Endothelial cell of umbilical vein (primary cell): ENCODE data around the gene XXYLT1. TPM values are rescaled to one million over a fixed set of nuclear protein-coding genes. Genes with fewer than 3 reads are reported as not detected.

ENCODE experiments used
- BruUV-seq: library from RNA; stranded (reverse); fragments of 400-500 nt; replicated peaks from 2 replicates; lab custom pipeline; 2021; lab: Mats Ljungman, UMichigan
- CTCF ChIA-PET: fragments of 300-600, 350-600 bp; sonication (Branson Sonifier 250); formaldehyde crosslinking; loops from one replicate; lab custom pipeline; 2021; ENCODE audit warnings: antibody characterized with exemption, inconsistent platforms; lab: Charles Lee
- POLR2A ChIA-PET: fragments of 300-600, 350-600 bp; sonication (Branson Sonifier 250); formaldehyde crosslinking; loops from one replicate; lab custom pipeline; 2021; ENCODE audit warnings: antibody characterized with exemption, inconsistent platforms; lab: Charles Lee
- DNase-seq: peaks from one replicate; pipeline ENCODE4 v3.0.0-alpha.2; 2011; ENCODE audit warnings: low read depth, low spot score
- FAIRE-seq: peaks from 2 replicates; lab custom pipeline; 2011; peaks lifted over from hg19 to GRCh38; lab: Jason Lieb, UNC
- H2AFZ ChIP-seq: 2 replicates; pipeline ENCODE4 v1.6.0; 2012; ENCODE audit warnings: low read depth, low read length, control low read depth, inconsistent platforms
- H3K27ac ChIP-seq: 2 replicates; pipeline ENCODE4 v1.5.1; 2011; ENCODE audit warnings: low read depth, mild to moderate bottlenecking, control low read depth, low read length, moderate library complexity; ENCODE audit not compliant: insufficient read depth
- H3K27me3 ChIP-seq, 2 experiments: 2 replicates each; pipeline versions ENCODE4 v1.6.0 to v1.6.1; 2011; ENCODE audit warnings: low read length in 2 of 2, mixed read lengths in 1 of 2; ENCODE audit not compliant: control insufficient read depth in 2 of 2, insufficient read depth in 2 of 2
- H3K36me3 ChIP-seq, 2 experiments: 2 replicates in 1 of 2; 3 replicates in 1 of 2; pipeline ENCODE4 v1.5.1; 2011; ENCODE audit warnings: low read length in 2 of 2, mild to moderate bottlenecking in 1 of 2, moderate library complexity in 1 of 2; ENCODE audit not compliant: control insufficient read depth in 2 of 2, insufficient read depth in 2 of 2; ENCODE audit errors: extremely low read depth in 1 of 2
- H3K4me1 ChIP-seq: 3 replicates; pipeline ENCODE4 v1.5.1; 2011; ENCODE audit warnings: mild to moderate bottlenecking, low read length; ENCODE audit not compliant: control insufficient read depth, insufficient read depth; ENCODE audit errors: extremely low read depth
- H3K4me2 ChIP-seq: 2 replicates; pipeline ENCODE4 v1.6.1; 2011; ENCODE audit warnings: low read length, control low read depth, mixed read lengths; ENCODE audit not compliant: insufficient read depth
- H3K4me3 ChIP-seq, 3 experiments: fragments of 200-600 bp in 1 of 3; sonication (generic), shearing (Covaris generic) in 1 of 3; replicated peaks in 1 of 3; 2 replicates each; pipeline ENCODE4 v1.5.1; 2011 to 2016; ENCODE audit warnings: control low read depth in 3 of 3, low read length in 3 of 3, mild to moderate bottlenecking in 2 of 3, inconsistent platforms in 1 of 3, low read depth in 1 of 3, moderate library complexity in 1 of 3; ENCODE audit not compliant: insufficient read depth in 1 of 3
- H3K79me2 ChIP-seq: 2 replicates; pipeline ENCODE4 v1.6.0; 2012; ENCODE audit warnings: low read length, inconsistent platforms; ENCODE audit not compliant: control insufficient read depth, insufficient read depth
- H3K9ac ChIP-seq: replicated peaks from 2 replicates; pipeline ENCODE3; 2011; ENCODE audit warnings: low read length, control low read depth; ENCODE audit not compliant: insufficient read depth; ENCODE audit errors: extremely low read depth
- H3K9me1 ChIP-seq: replicated peaks from 3 replicates; pipeline ENCODE4 v1.6.0; 2011; ENCODE audit warnings: mild to moderate bottlenecking, low read length; ENCODE audit not compliant: control insufficient read depth, insufficient read depth; ENCODE audit errors: extremely low read depth
- H3K9me3 ChIP-seq: replicated peaks from 2 replicates; pipeline ENCODE4 v1.5.1; 2012; ENCODE audit warnings: low read length, inconsistent platforms; ENCODE audit not compliant: control insufficient read depth, insufficient read depth
- H4K20me1 ChIP-seq: replicated peaks from 2 replicates; pipeline ENCODE3; 2011; ENCODE audit warnings: mild to moderate bottlenecking, low read length; ENCODE audit not compliant: control insufficient read depth, insufficient read depth; ENCODE audit errors: extremely low read depth
- EZH2 ChIP-seq: IDR thresholded peaks from 2 replicates; pipeline ENCODE4 v1.6.1; 2012; ENCODE audit warnings: borderline replicate concordance, low read depth, mild to moderate bottlenecking, moderate library complexity, low read length, inconsistent platforms; ENCODE audit not compliant: severe bottlenecking
- FOS ChIP-seq: IDR thresholded peaks from 2 replicates; pipeline ENCODE4 v1.6.1; 2011; ENCODE audit warnings: mild to moderate bottlenecking, low read length, moderate library complexity, borderline replicate concordance; ENCODE audit not compliant: insufficient read depth
- GATA2 ChIP-seq: IDR thresholded peaks from 2 replicates; pipeline ENCODE4 v1.7.0; 2011; ENCODE audit warnings: low read depth, mild to moderate bottlenecking, moderate library complexity, mixed read lengths, low read length; ENCODE audit not compliant: insufficient read length, insufficient read depth
- JUN ChIP-seq: IDR thresholded peaks from 2 replicates; pipeline ENCODE4 v1.6.1; 2011; ENCODE audit warnings: borderline replicate concordance, low read depth; ENCODE audit not compliant: insufficient read length, insufficient read depth
- MYC ChIP-seq: IDR thresholded peaks from one replicate; pipeline ENCODE4 v1.6.1; 2011; ENCODE audit warnings: mild to moderate bottlenecking, low read depth, low read length
- POLR2A ChIP-seq: IDR thresholded peaks from 2 replicates; pipeline ENCODE4 v1.6.1; 2012; ENCODE audit warnings: low read depth, mild to moderate bottlenecking, control low read depth, low read length
- POLR2AphosphoS5 ChIP-seq: IDR thresholded peaks from 2 replicates; pipeline ENCODE4 v1.6.1; 2012; ENCODE audit warnings: low read depth, mild to moderate bottlenecking, control low read depth, low read length, moderate library complexity; ENCODE audit not compliant: insufficient read depth
- dilution Hi-C: fragments of 300-500 bp; cut with MboI; formaldehyde crosslinking; loops from one replicate; pipeline ENCODE4 v1.15.0; 2019; ENCODE audit warnings: low sequenced_read_pairs; ENCODE audit not compliant: extremely low pct_ligation_motif_present
- intact Hi-C: fragments of 100-400 bp; cut with micrococcal nuclease; formaldehyde crosslinking; loops from one replicate; pipeline ENCODE4 v1.10.0; 2022
- polyA plus RNA-seq, 4 experiments: library from polyadenylated mRNA; depleted of rRNA in 3 of 4; stranded (reverse) in 3 of 4; unstranded in 1 of 4; fragments of >200 nt; gene quantifications; 2 replicates each; pipeline versions ENCODE4 v1.2.1 to v1.2.3, GENCODE V29; 2011 to 2012; ENCODE audit warnings: missing spikeins in 1 of 4
- total RNA-seq: library from RNA; stranded (reverse); gene quantifications from 2 replicates; pipeline ENCODE4 v1.2.3, GENCODE V29; 2021
- TF ChIP-seq, protein P1 (sequence below): IDR thresholded peaks from 2 replicates; pipeline ENCODE4 v1.6.1; 2011; ENCODE audit not compliant: insufficient read depth, insufficient read length
- TF ChIP-seq, protein P2 (sequence below), 2 donors: IDR thresholded peaks; 1 replicate in 1 of 2; 2 replicates in 1 of 2; pipeline ENCODE4 v1.5.1; 2011; ENCODE audit warnings: low read length in 2 of 2, mild to moderate bottlenecking in 2 of 2, moderate library complexity in 2 of 2, control low read depth in 1 of 2, inconsistent platforms in 1 of 2, low read depth in 1 of 2; ENCODE audit not compliant: insufficient read depth in 1 of 2; ENCODE audit errors: extremely low read depth in 1 of 2

Gene XXYLT1
- total and polyA plus RNA-seq, 2 donors (not counting 3 experiments of a cell fraction or from before 2014, with no cell fraction given) = 54.4 to 78.1 TPM

DNA sequence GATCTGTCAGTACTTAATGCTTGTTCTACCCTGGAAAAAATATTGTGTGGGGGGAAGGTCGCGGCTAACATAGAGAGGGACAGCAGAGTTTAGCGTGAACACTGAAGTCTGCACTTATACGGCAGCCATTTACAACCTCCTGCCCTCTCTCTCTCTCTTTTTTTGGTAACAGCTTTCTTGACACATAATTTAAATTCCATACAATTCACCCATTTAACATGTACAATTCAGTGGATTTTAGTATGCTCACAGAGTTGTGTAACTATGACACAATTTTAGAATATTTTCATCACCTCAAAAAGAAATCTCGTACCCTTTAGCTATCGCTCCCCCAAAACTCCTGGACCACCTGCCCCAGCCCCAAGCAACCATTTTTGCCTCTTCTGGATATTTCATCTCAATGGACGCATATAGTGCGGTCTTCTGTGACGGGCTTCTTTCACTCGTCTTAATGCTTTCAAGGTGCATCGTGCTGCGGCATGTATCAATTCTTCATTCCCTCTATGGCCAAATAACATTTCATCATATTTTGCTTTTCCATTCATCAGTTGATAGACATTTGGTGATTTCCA is 141.8 kb downstream of the XXYLT1 start:
- TF ChIP-seq POLR2AphosphoS5 (no peak), JUN (no peak), EZH2 (no peak), GATA2 (no peak), POLR2A (no peak), MYC (no peak), FOS (no peak)
- TF ChIP-seq, protein P1, sequence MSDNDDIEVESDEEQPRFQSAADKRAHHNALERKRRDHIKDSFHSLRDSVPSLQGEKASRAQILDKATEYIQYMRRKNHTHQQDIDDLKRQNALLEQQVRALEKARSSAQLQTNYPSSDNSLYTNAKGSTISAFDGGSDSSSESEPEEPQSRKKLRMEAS = no peak
- TF ChIP-seq, protein P2, sequence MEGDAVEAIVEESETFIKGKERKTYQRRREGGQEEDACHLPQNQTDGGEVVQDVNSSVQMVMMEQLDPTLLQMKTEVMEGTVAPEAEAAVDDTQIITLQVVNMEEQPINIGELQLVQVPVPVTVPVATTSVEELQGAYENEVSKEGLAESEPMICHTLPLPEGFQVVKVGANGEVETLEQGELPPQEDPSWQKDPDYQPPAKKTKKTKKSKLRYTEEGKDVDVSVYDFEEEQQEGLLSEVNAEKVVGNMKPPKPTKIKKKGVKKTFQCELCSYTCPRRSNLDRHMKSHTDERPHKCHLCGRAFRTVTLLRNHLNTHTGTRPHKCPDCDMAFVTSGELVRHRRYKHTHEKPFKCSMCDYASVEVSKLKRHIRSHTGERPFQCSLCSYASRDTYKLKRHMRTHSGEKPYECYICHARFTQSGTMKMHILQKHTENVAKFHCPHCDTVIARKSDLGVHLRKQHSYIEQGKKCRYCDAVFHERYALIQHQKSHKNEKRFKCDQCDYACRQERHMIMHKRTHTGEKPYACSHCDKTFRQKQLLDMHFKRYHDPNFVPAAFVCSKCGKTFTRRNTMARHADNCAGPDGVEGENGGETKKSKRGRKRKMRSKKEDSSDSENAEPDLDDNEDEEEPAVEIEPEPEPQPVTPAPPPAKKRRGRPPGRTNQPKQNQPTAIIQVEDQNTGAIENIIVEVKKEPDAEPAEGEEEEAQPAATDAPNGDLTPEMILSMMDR (IDR thresholded peaks at IDR 0.05; ENCODE audit: extremely low read depth in 1 of 2, insufficient read depth in 1 of 2, low read depth in 1 of 2, low read length in 2 of 2) = no peak
- H3K4me3 ChIP-seq = no peak overlapping the region

More for the DNA sequence above, 141.8 kb downstream of the XXYLT1 start:
- no TSS peak for BruUV-seq
- no peaks in the 10 kb centered on the region for H3K9me1 ChIP-seq
- H3K9ac ChIP-seq = peak overlapping the region; percentile 21
- dilution Hi-C loops = no loop called here
- H3K27ac ChIP-seq = peak overlapping the region; percentile 37
- DNase-seq (no peak), FAIRE-seq (peak; percentile 24)
- CTCF ChIA-PET = no interaction called here
- no peaks in the 10 kb centered on the region for H3K79me2 ChIP-seq
- intact Hi-C loops = no loop called here
- POLR2A ChIA-PET = interaction anchor here (0.6 kb wide), 1 partner anchor 28 kb away, joined by 4 read pairs; no protein-coding TSS in a partner anchor
- no peaks in the 10 kb centered on the region for H4K20me1 ChIP-seq
- H3K4me2 ChIP-seq = peak overlapping the region; percentile 55
- no peak overlapping the region for H2AFZ ChIP-seq
- H3K36me3 ChIP-seq = no peaks in the 10 kb centered on the region
- H3K4me1 ChIP-seq = peaks cover 27% of the 10 kb centered on the region
- H3K9me3 ChIP-seq = no peaks in the 10 kb centered on the region
- no peaks in the 10 kb centered on the region for H3K27me3 ChIP-seq
